GM18505 (cell line): ENCODE data around the gene GRAMD1B.
"Not testable (repeated sequence)": the region's sequence is repeated elsewhere in the genome, so short reads cannot be mapped to it uniquely, and the experiment has no call there.

ENCODE experiments used
- ATAC-seq: cut with Tn5 transposase; IDR thresholded peaks from one replicate; pipeline ENCODE4 v1.9.1; 2021; ENCODE audit not compliant: unreplicated experiment
- POLR2A ChIP-seq: IDR thresholded peaks from 4 replicates; pipeline ENCODE4 v1.6.1; 2011; ENCODE audit warnings: borderline replicate concordance; ENCODE audit not compliant: insufficient read depth, insufficient read length; ENCODE audit errors: extremely low read depth

GRAMD1B gene

GRCh38 chr11:123460012-123460700, 30.1 kb downstream of the GRAMD1B start:
- no peak for TF ChIP-seq POLR2A
- no peak for ATAC-seq

- ATAC-seq = no peak
- TF ChIP-seq POLR2A = no peak
Measured at GRCh38 chr11:123461164-123461563, 31.1 kb downstream of the GRAMD1B start.

GRCh38 chr11:123465667-123466066, 35.6 kb downstream of the GRAMD1B start:
- not testable (repeated sequence) for ATAC-seq

GRCh38 chr11:123466172-123466571, 36.1 kb downstream of the GRAMD1B start:
- not testable (repeated sequence) for ATAC-seq

GRCh38 chr11:123469089-123469488, 39.0 kb downstream of the GRAMD1B start:
- ATAC-seq = no peak
- TF ChIP-seq POLR2A = no peak

- TF ChIP-seq POLR2A = no peak
- no peak for ATAC-seq
Measured at GRCh38 chr11:123469586-123469985, 39.5 kb downstream of the GRAMD1B start.

- TF ChIP-seq POLR2A = no peak
Measured at GRCh38 chr11:123470842-123471241, 40.8 kb downstream of the GRAMD1B start.

GRCh38 chr11:123472236-123472935, 42.3 kb downstream of the GRAMD1B start:
- TF ChIP-seq POLR2A = no peak
- no peak for ATAC-seq

More at GRCh38 chr11:123470842-123471241, 40.8 kb downstream of the GRAMD1B start:
- ATAC-seq = no peak

- no peak for TF ChIP-seq POLR2A
- no peak for ATAC-seq
Measured at GRCh38 chr11:123473941-123474677, 44.0 kb downstream of the GRAMD1B start.

- no peak for TF ChIP-seq POLR2A
- no peak for ATAC-seq
Measured at GRCh38 chr11:123474994-123475393, 44.9 kb downstream of the GRAMD1B start.

- ATAC-seq = no peak
Measured at GRCh38 chr11:123475469-123475868, 45.4 kb downstream of the GRAMD1B start.

GRCh38 chr11:123477205-123477907, 47.3 kb downstream of the GRAMD1B start:
- ATAC-seq = no peak
- no peak for TF ChIP-seq POLR2A

More at GRCh38 chr11:123475469-123475868, 45.4 kb downstream of the GRAMD1B start:
- no peak for TF ChIP-seq POLR2A

GRCh38 chr11:123478352-123478987, 48.4 kb downstream of the GRAMD1B start:
- no peak for ATAC-seq
- TF ChIP-seq POLR2A = no peak
